HG03064 (cell line): ENCODE results near the gene GRIFIN.

ENCODE experiments used
- ATAC-seq: cut with Tn5 transposase; IDR thresholded peaks from one replicate; pipeline ENCODE4 v1.9.1; 2021; ENCODE audit warnings: low read depth; ENCODE audit not compliant: unreplicated experiment

The GRIFIN gene, protein sequence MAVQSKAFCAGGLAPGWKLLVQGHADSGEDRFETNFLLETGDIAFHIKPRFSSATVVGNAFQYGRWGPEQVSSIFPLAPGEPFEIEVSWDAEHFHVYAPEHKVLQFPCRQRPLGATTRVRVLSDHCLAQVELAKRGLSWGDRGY

GRCh38 chr7:2476298-2476697 is at the start of gene GRIFIN:
GRIFIN (minus strand) TSS chr7:2476398; CDS start chr7:2476383, 15 bp downstream.
- ATAC-seq: no peak

GRCh38 chr7:2524808-2525657 is 48.8 kb upstream of the GRIFIN start:
- ATAC-seq: no peak

- ATAC-seq: no peak
Observed at GRCh38 chr7:2523941-2524807, 48.0 kb upstream of the GRIFIN start.

- ATAC-seq: no peak
Observed at GRCh38 chr7:2523461-2523936, 47.3 kb upstream of the GRIFIN start.

DNA sequence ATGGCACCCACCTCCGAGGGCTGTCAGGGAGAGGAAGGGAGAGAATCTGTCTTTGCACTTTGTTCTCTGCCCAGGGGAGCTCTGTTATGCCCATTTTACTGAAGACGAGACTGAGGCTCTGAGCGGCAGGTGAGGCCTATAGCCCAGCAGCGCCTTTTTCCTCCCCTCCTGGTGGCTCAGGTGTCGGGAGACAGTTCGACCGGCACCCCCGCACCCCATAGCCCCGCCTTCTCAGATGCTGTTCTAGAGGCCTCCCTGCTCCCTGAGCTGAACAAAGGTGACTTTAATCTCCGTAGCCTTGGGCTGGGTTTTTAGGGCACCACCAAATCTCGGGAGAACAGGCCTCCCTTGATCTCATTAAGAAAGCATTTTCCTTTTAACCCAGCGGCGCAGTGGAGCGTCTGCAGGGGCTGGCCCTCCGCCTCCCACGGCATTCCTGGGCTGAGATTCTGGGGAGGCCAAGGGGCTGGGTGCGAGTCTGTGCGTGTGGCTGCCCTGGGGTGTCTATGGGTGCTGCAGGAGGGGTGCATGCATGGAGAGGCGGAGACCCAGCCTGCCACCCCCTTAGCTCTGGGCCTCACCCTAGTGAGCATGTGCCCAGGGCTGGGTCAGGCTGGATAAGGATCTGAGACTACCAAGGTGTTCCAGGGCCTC is 46.7 kb upstream of the GRIFIN start:
- no peak for ATAC-seq

GRCh38 chr7:2521952-2522591 is 45.9 kb upstream of the GRIFIN start:
- no peak for ATAC-seq

DNA sequence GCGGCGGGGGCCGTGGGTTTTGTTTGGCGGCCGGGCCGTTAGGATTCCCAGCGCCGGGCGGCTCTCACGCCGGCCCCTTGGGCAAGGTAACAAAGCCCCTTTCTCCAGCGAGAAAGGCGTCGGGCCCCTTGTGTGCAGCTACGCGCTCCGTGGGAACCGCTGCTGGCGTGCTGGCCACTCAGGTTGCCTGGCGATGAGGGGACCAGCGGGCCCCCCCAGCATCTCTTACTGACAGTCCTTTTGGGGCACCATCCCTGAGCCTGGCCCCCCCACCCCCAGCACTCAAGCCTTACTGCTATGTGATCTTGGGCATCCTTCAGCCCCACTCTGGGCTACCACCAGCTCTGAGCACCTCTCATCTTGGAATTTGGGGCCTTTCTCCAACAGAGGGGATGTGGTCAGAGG is 45.1 kb upstream of the GRIFIN start:
- ATAC-seq: no peak

DNA sequence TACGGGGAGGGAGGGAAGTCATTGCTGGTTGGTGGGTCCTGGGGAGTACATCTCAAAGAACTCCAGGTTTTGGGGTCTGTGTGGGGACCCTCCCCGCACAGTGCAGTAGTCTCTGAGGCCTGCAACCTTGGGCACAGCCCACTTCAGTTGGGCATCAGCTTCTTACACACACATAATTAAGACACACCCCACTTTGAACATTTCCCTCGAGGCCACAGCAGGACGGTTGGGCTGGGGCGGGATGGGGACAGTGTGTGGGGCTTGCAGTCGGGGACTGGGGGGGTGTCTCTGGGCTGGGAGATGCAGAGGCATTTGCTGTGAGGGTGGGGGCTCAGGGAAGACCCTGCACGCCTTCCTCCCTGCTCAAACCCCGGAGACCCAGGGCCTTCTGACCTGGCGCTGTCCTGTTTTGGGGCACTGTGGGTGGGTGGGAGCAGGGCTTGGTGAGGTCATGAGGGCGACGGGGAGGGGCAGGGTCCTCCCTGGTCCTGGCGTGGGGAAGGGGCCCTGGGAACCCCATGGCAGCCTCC is 44.6 kb upstream of the GRIFIN start:
- ATAC-seq: no peak

DNA sequence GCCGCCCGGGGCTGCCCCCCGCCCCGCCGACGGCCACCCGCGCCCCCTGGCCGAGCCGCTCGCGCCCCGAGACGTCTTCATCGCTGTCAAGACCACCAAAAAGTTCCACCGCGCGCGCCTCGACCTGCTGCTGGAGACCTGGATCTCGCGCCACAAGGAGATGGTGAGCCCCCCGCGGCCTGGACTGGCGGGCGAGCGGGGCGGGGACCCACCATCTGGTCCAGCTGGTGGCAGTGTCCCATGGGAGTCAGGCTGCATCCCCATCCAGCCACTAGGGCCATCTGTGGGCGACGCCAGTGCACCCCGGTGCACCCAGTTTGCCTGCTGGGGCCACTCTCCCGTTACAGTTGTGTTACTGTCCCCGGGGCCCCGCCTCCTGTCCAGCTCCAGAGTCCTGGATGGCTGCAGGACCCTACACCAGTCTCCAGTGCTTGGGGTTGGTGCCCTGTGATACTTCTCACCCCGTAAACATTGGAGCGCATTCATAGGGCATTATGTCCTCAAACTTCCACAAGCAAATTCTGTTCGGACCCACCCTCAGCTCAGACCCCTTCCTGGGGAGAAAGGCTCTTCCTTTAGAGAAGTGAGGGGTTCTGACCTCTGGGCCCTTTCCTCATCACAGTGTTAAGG is 44.0 kb upstream of the GRIFIN start:
- ATAC-seq: no peak

DNA sequence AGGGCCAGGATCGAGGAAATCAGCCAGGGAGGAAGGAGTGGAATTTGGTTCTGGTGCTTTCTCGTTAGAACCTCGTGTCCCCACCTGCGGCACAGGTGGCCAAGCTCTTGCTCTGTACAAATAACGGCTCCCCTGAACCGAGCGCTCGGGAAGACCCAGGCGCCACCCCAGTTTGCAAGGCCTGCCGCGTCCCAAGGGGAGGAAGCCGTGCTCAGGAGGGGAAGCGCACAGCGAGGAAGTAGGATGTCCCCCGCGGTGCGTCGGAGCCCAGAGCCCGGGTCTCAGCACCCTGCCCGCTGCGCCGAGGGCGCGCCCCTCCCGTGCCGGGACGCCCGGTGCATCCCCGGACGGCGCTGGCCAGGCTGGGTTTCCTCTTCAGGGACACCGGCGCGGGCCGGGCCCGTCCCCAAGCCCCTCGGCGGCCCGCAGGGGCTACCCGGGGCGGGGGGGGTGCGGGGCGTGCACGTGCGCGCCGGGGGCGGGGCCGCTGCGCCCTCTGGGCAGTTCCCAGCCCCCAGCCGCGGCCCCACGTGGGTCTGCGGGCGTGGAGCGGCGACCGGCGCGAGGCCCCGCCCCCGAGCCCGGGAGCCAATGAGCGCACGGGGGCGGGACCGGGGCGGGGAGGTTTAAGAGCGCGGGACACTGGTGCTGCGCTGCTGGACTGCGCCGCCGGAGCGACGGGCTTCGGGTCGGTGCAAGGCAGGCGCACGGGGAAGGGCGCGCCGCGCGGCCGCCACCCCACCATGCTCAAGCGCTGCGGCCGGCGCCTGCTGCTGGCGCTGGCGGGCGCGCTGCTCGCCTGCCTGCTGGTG is 43.1 kb upstream of the GRIFIN start, which contains the start of gene LFNG:
LFNG (plus strand) TSS at position 656 of the 812 bp plus-strand sequence; CDS start at position 744, 88 bp downstream.
- peak; percentile 72 for ATAC-seq

DNA sequence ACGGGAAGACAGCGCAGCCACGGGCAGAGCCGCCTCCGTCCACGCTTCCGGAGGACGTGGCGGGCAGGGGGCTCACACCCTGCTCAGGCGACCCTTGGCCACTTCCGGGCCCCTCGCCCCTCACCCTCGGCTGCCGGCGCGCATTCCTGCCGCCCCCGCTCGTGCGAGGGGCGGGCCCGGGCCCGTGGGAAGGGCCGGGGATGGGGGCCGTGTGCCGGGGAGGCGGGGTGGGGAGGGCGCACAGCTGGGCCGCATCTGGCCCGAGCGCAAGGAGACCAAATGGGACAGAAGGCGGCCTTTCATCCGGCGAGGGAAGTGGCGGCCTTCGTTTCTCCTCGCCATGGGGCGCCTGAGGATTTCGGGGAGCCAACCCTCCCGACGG is 42.5 kb upstream of the GRIFIN start:
- no peak for ATAC-seq

DNA sequence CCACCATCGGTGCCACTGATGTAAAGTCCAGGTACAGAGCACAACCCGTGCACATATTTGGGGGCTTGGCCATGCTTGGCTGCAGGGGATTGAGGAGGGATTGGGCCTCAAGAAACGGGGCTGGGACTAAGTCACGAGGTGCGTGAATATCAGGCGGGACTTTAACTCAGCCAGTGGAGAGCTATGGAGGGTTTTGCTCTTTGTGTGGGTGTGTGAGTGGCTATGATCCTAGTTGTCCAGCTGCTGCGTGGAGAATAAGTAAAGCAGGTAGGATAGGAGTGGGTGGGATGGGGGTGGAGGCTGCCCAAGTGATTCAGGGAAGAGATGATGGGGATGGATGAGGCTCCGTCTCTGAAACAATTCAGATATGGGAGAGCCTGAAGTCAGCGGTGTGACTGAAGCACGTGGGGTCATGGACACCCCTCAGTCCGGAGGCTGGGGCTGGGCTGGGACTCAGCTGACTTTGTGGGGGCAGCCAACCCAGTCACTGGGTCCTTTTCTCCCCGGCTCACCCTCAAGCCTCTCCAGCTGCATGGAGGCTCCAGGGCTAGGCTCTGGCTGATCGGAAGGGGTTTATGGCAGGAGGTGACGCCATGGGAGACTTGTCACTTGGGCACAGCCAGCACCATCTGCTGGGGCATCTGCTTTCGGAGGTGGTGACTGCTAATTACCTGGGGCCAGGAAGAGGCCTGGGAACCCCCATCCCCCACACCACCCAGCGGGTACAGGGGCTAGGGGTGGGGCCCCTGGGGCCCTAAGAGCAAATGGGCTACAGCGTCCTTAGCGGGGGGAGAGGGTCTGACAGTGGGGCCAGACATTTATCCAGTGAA is 41.7 kb upstream of the GRIFIN start:
- ATAC-seq: no peak

- no peak for ATAC-seq
Observed at GRCh38 chr7:2517026-2517425, 40.8 kb upstream of the GRIFIN start.

DNA sequence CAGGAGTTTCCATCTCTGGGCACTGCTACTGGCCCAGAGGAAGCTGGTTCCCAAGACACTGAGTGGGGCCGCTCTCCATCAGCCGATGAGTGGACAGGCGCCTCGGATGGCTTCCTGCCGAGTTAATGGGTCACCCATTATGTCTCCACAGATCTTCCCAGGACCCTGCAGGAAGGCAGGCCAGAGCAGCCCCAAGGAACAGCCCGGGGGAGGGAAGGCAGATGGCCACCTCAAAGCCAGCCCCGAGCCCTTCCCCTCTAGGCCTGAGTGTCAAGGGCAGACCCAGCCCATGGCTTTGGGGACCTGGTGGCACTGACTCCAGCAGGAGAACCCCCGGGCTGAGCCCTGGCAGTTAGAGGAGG is 40.0 kb upstream of the GRIFIN start:
- no peak for ATAC-seq

GRCh38 chr7:2515424-2516193 is 39.4 kb upstream of the GRIFIN start:
- ATAC-seq: no peak

DNA sequence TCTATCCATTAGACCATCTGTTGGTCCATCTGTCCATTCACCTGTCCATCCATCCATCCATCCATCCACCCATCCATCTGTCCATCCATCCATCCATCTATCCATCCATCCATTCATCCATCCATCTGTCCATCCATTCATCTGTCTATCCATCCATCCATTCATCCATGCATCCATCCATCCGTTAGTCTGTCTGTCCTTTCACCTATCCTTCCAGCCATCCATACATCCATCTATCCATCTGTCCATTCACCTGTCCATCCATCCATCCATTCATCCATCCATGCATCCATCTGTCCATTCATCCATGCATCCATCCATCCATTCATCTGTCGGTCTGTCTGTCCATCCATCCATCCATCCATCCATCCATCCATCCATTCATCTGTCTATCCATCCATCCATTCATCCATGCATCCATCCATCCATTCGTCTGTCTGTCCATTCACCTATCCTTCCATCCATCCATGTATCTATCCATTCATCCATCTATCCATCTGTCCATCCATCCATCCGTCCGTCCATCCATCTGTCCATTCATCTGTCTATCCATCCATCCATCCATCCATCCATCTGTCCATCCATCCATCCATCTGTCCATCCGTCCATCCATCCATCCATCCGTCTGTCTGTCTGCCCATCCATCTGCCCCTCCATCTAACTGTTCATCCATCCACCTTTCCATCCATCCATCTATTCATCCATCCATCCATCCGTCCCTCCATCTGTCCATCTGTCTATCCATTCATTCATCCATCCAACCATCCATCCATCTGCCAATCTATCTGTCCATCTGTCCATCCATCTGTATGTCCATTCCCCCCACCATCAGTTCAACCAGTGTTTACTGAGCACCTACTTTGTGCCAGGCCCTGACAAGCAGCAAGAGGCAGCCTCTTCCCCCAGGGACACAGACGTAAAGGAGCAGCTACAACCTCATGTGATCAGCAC is 38.5 kb upstream of the GRIFIN start:
- no peak for ATAC-seq
